IMR-90 (cell line): ENCODE data around the gene SNX1. TPM values are rescaled to one million over a fixed set of nuclear protein-coding genes. Genes with fewer than 3 reads are reported as not detected.

Source experiments
- ATAC-seq: fragments of 200-7000 bp; cut with Tn5 transposase; 2 replicates; pipeline ENCODE4 v1.9.1; 2020; ENCODE audit warnings: low read depth, mild to moderate bottlenecking, moderate library complexity
- BruUV-seq: library from RNA; stranded (reverse); fragments of 400-500 nt; replicated peaks from 2 replicates; lab custom pipeline; 2021; lab: Mats Ljungman, UMichigan
- CTCF ChIA-PET: fragments of 300-600 bp; formaldehyde crosslinking; extraction: SDS; loops from one replicate; lab custom pipeline; 2021; ENCODE audit warnings: antibody characterized with exemption; lab: Yijun Ruan, JAX
- POLR2A ChIA-PET: fragments of 300-600 bp; sonication (Branson Sonifier 250); formaldehyde crosslinking; loops from one replicate; lab custom pipeline; 2022; ENCODE audit warnings: antibody characterized with exemption; ENCODE audit not compliant: unreplicated experiment; lab: Charles Lee
- DNase-seq: peaks from one replicate; pipeline ENCODE4 v3.0.0; 2013
- H2AFZ ChIP-seq: replicated peaks from 2 replicates; pipeline ENCODE3; 2013; ENCODE audit warnings: low read length, mild to moderate bottlenecking; ENCODE audit not compliant: poor library complexity
- H2AK5ac ChIP-seq: 2 replicates; pipeline ENCODE4 v1.6.1; 2013; ENCODE audit warnings: low read depth, low read length, inconsistent platforms
- H2AK9ac ChIP-seq: replicated peaks from 2 replicates; pipeline ENCODE3; 2013; ENCODE audit warnings: mild to moderate bottlenecking, low read depth, low read length, moderate library complexity; ENCODE audit not compliant: poor library complexity
- H2BK120ac ChIP-seq: 2 replicates; pipeline ENCODE4 v1.6.1; 2013; ENCODE audit warnings: low read depth, low read length, inconsistent platforms
- H2BK15ac ChIP-seq: 3 replicates; pipeline ENCODE4 v1.6.1; 2013; ENCODE audit warnings: low read depth, low read length, inconsistent platforms
- H2BK20ac ChIP-seq: 2 replicates; pipeline ENCODE4 v1.6.1; 2013; ENCODE audit warnings: low read depth, mild to moderate bottlenecking, inconsistent platforms, low read length, moderate library complexity
- H2BK5ac ChIP-seq: 2 replicates; pipeline ENCODE4 v1.6.1; 2013; ENCODE audit warnings: mild to moderate bottlenecking, low read depth, low read length, inconsistent platforms; ENCODE audit not compliant: poor library complexity, severe bottlenecking
- H3K14ac ChIP-seq: replicated peaks from 2 replicates; pipeline ENCODE4 v1.6.1; 2013; ENCODE audit warnings: low read depth, low read length, inconsistent platforms
- H3K18ac ChIP-seq: 2 replicates; pipeline ENCODE4 v1.6.1; 2013; ENCODE audit warnings: low read depth, low read length, control low read depth
- H3K23ac ChIP-seq: 2 replicates; pipeline ENCODE4 v1.6.1; 2013; ENCODE audit warnings: low read depth, low read length, inconsistent platforms
- H3K27ac ChIP-seq: 2 replicates; pipeline ENCODE4 v1.5.1; 2013; ENCODE audit warnings: mild to moderate bottlenecking, control low read depth, low read length; ENCODE audit not compliant: insufficient read depth
- H3K27me3 ChIP-seq: 2 replicates; pipeline ENCODE4 v1.6.1; 2013; ENCODE audit warnings: low read length; ENCODE audit not compliant: control insufficient read depth, insufficient read depth
- H3K36me3 ChIP-seq: 2 replicates; pipeline ENCODE4 v1.6.1; 2013; ENCODE audit warnings: low read length, mixed read lengths; ENCODE audit not compliant: control insufficient read depth, insufficient read depth
- H3K4ac ChIP-seq: 2 replicates; pipeline ENCODE4 v1.6.1; 2013; ENCODE audit warnings: low read depth, low read length, inconsistent platforms
- H3K4me1 ChIP-seq: 2 replicates; pipeline ENCODE4 v1.6.1; 2013; ENCODE audit warnings: low read length, mixed read lengths; ENCODE audit not compliant: control insufficient read depth, insufficient read depth
- H3K4me2 ChIP-seq: 2 replicates; pipeline ENCODE4 v1.6.1; 2013; ENCODE audit warnings: low read depth, mild to moderate bottlenecking, control low read depth, low read length, moderate library complexity
- H3K4me3 ChIP-seq: 2 replicates; pipeline ENCODE4 v1.5.1; 2013; ENCODE audit warnings: low read depth, mild to moderate bottlenecking, control low read depth, low read length, moderate library complexity; ENCODE audit not compliant: insufficient read depth
- H3K56ac ChIP-seq: 2 replicates; pipeline ENCODE4 v1.6.1; 2013; ENCODE audit warnings: low read length, inconsistent platforms; ENCODE audit not compliant: insufficient read depth; ENCODE audit errors: extremely low read depth
- H3K79me1 ChIP-seq, 2 experiments: 2 replicates each; pipeline ENCODE4 v1.6.1; 2013; ENCODE audit warnings: low read length in 2 of 2, inconsistent platforms in 1 of 2, low read depth in 1 of 2
- H3K9ac ChIP-seq: 2 replicates; pipeline ENCODE4 v1.6.1; 2013; ENCODE audit warnings: low read depth, low read length, control low read depth
- H3K9me1 ChIP-seq: 2 replicates; pipeline ENCODE4 v1.6.1; 2013; ENCODE audit warnings: low read length, inconsistent platforms; ENCODE audit not compliant: insufficient read depth
- H3K9me3 ChIP-seq: 2 replicates; pipeline ENCODE4 v1.6.1; 2013; ENCODE audit warnings: low read length; ENCODE audit not compliant: control insufficient read depth, insufficient read depth
- H4K20me1 ChIP-seq: 2 replicates; pipeline ENCODE4 v1.6.1; 2013; ENCODE audit warnings: low read length, inconsistent platforms; ENCODE audit not compliant: insufficient read depth
- H4K5ac ChIP-seq: 2 replicates; pipeline ENCODE4 v1.6.1; 2013; ENCODE audit warnings: mild to moderate bottlenecking, low read depth, low read length, control low read depth
- H4K8ac ChIP-seq, 2 experiments: 2 replicates each; pipeline ENCODE4 v1.6.1; 2013; ENCODE audit warnings: low read depth in 2 of 2, low read length in 2 of 2, control low read depth in 1 of 2, inconsistent platforms in 1 of 2
- H4K91ac ChIP-seq: 2 replicates; pipeline ENCODE4 v1.6.1; 2013; ENCODE audit warnings: low read depth, low read length, inconsistent platforms; ENCODE audit not compliant: insufficient read depth
- CEBPB ChIP-seq: IDR thresholded peaks from 2 replicates; pipeline ENCODE4 v1.6.1; 2012; ENCODE audit warnings: low read depth, low read length, improper control_type of control experiment
- CHD1 ChIP-seq: IDR thresholded peaks from 2 replicates; pipeline ENCODE4 v1.6.1; 2012; ENCODE audit warnings: low read depth, low read length, improper control_type of control experiment
- CTCF ChIP-seq: conservative IDR thresholded peaks from 2 replicates; pipeline ENCODE4 v1.5.1; 2012; ENCODE audit warnings: mild to moderate bottlenecking, low read depth, low read length, improper control_type of control experiment
- ELK1 ChIP-seq: fragments of 150-350 bp; IDR thresholded peaks from 2 replicates; pipeline ENCODE4 v1.6.1; 2016; ENCODE audit warnings: low read depth, mild to moderate bottlenecking, low read length, moderate library complexity, borderline replicate concordance
- FOS ChIP-seq: fragments of 150-350 bp; IDR thresholded peaks from 2 replicates; pipeline ENCODE4 v1.6.1; 2016; ENCODE audit warnings: low read depth, low read length
- NFE2L2 ChIP-seq: fragments of 150-350 bp; IDR thresholded peaks from 2 replicates; pipeline ENCODE4 v1.6.1; 2016; ENCODE audit warnings: low read depth, mild to moderate bottlenecking, low read length
- POLR2A ChIP-seq: IDR thresholded peaks from 2 replicates; pipeline ENCODE4 v1.6.1; 2012; ENCODE audit warnings: mild to moderate bottlenecking, low read depth, low read length
- RCOR1 ChIP-seq: IDR thresholded peaks from 2 replicates; pipeline ENCODE4 v1.6.1; 2012; ENCODE audit warnings: mild to moderate bottlenecking, low read length, improper control_type of control experiment; ENCODE audit not compliant: insufficient replicate concordance
- SMC3 ChIP-seq: fragments of 150-350 bp; IDR thresholded peaks from 2 replicates; pipeline ENCODE4 v1.6.1; 2016; ENCODE audit warnings: low read depth, mild to moderate bottlenecking, antibody characterized with exemption, low read length, moderate library complexity
- USF2 ChIP-seq: fragments of 150-350 bp; IDR thresholded peaks from 2 replicates; pipeline ENCODE4 v1.6.1; 2017; ENCODE audit warnings: mild to moderate bottlenecking, antibody characterized with exemption, low read length, low read depth
- WGBS, 2 experiments: methylation state at CpG; one replicate each; pipeline versions ENCODE4 v1.1.5 to v1.1.7; 2013; ENCODE audit warnings: missing lambda C conversion rate in 2 of 2; ENCODE audit not compliant: insufficient read length in 1 of 2; ENCODE audit errors: extremely low coverage in 2 of 2; 5-methylcytosine and 5-hydroxymethylcytosine counted together
- dilution Hi-C: fragments of 300-500 bp; cut with HindIII; formaldehyde crosslinking; loops from one replicate; pipeline ENCODE4 v1.14.3; 2018; ENCODE audit warnings: low sequenced_read_pairs; ENCODE audit not compliant: unreplicated experiment
- in situ Hi-C: fragments of 300-500 bp; cut with MboI; formaldehyde crosslinking; loops from 3 replicates; pipeline ENCODE4 v1.14.3; 2019; ENCODE audit warnings: low sequenced_read_pairs, inconsistent platforms, mixed read lengths
- intact Hi-C: fragments of 100-400 bp; cut with micrococcal nuclease; formaldehyde crosslinking; loops from 2 replicates; pipeline ENCODE4 v1.10.0; 2022
- polyA plus RNA-seq, 3 experiments: library from polyadenylated mRNA; depleted of rRNA; stranded (reverse); fragments of >200 nt; gene quantifications; 2 replicates each; pipeline ENCODE4 v1.2.3, GENCODE V29; 2012; ENCODE audit warnings: low replicate concordance in 1 of 3
- total RNA-seq: library from RNA; depleted of rRNA; stranded (reverse); fragments of >200 nt; gene quantifications from 2 replicates; pipeline ENCODE4 v1.2.3, GENCODE V29; 2012

The SNX1 gene
- total and polyA plus RNA-seq, 2 of the 4 experiments (the other 2 are of a cell fraction), result 35.3 to 72.3 TPM

GRCh38 chr15:64143276-64143675, 47.5 kb downstream of the SNX1 start:
- Histone ChIP-seq H2AK9ac (no peak overlapping the region), H3K23ac (no peak overlapping the region), H3K36me3 (peaks cover 23% of the 10 kb centered on the region), H2BK120ac (no peak overlapping the region), H3K9ac (no peak overlapping the region), H3K27me3 (no peaks in the 10 kb centered on the region), H3K56ac (no peak overlapping the region), H4K91ac (no peak overlapping the region), H2BK5ac (no peak overlapping the region), H3K4me2 (no peak overlapping the region), H3K27ac (no peak overlapping the region), H3K4me1 (no peaks in the 10 kb centered on the region; the same call in 1 of the 2 replicates), H3K9me3 (no peaks in the 10 kb centered on the region), H3K4me3 (no peak overlapping the region), H2AK5ac (no peak overlapping the region), H3K18ac (no peak overlapping the region), H3K79me1 (no peaks in the 10 kb centered on the region), H3K4ac (no peak overlapping the region), H2BK15ac (no peak overlapping the region), H2BK20ac (no peak overlapping the region), H4K20me1 (no peaks in the 10 kb centered on the region), H2AFZ (no peak overlapping the region), H3K14ac (no peak overlapping the region), H4K5ac (no peak overlapping the region), H3K9me1 (0 out of 2 replicates have a peak, but pooled peaks cover 4% of the 10 kb centered on the region), H4K8ac (no peak overlapping the region)
- no peak for ATAC-seq
- DNase-seq, result no peak
- CTCF ChIA-PET, result interaction anchor here (0.9 kb wide), 1 partner anchor 10 kb away, joined by 5 read pairs; no protein-coding TSS in a partner anchor
- in situ Hi-C loops, result no loop called here
- intact Hi-C loops, result no loop called here
- POLR2A ChIA-PET, result no interaction called here
- dilution Hi-C loops, result no loop called here
- BruUV-seq, result no TSS peak
- WGBS, 2 experiments, result 100% methylated on average over 1 of the region's 6 CpGs; no CpG with 5 or more reads in 1 of the 2 experiments
- TF ChIP-seq CEBPB, result no peak
- TF ChIP-seq FOS, result no peak
- no peak for TF ChIP-seq SMC3
- TF ChIP-seq CTCF, result no peak
- no peak for TF ChIP-seq ELK1
- no peak for TF ChIP-seq USF2
- TF ChIP-seq CHD1, result no peak
- TF ChIP-seq RCOR1, result no peak
- TF ChIP-seq POLR2A, result no peak
- no peak for TF ChIP-seq NFE2L2
